Neural progenitor cell (in vitro differentiated cells): Measurements from ENCODE around the gene MINDY3.

Experiments
- CTCF ChIP-seq: fragments of 200-600 bp; sonication (generic); IDR thresholded peaks from 2 replicates; pipeline ENCODE4 v1.5.1; 2017; ENCODE audit warnings: antibody characterized with exemption, mild to moderate bottlenecking
- EZH2 ChIP-seq: fragments of 200-600 bp; sonication (generic); IDR thresholded peaks from 2 replicates; pipeline ENCODE4 v1.6.1; 2017; ENCODE audit warnings: antibody characterized with exemption, mild to moderate bottlenecking, moderate library complexity
- EZH2phosphoT487 ChIP-seq: fragments of 200-600 bp; sonication (generic); IDR thresholded peaks from 2 replicates; pipeline ENCODE4 v1.6.1; 2017; ENCODE audit warnings: antibody characterized with exemption

- no peak for TF ChIP-seq CTCF
- TF ChIP-seq EZH2: no peak
- TF ChIP-seq EZH2phosphoT487: no peak
These were observed 105.4 kb downstream of the MINDY3 start for GRCh38 chr10:15754937-15755336.
